GM19238 (cell line): ENCODE measurements around the gene RCAN3.
"Not testable (repeated sequence)": the region's sequence is repeated elsewhere in the genome, so short reads cannot be mapped to it uniquely, and the experiment has no call there.

Experiments
- DNase-seq: peaks from one replicate; pipeline ENCODE4 v3.0.0; 2011; ENCODE audit warnings: low spot score; ENCODE audit not compliant: insufficient read length

Gene RCAN3

GRCh38 chr1:24508911-24509310 lies 6.3 kb downstream of the RCAN3 start:
- no peak for DNase-seq

- DNase-seq, result no peak
Observed at GRCh38 chr1:24513706-24514105, 11.1 kb downstream of the RCAN3 start.

DNA sequence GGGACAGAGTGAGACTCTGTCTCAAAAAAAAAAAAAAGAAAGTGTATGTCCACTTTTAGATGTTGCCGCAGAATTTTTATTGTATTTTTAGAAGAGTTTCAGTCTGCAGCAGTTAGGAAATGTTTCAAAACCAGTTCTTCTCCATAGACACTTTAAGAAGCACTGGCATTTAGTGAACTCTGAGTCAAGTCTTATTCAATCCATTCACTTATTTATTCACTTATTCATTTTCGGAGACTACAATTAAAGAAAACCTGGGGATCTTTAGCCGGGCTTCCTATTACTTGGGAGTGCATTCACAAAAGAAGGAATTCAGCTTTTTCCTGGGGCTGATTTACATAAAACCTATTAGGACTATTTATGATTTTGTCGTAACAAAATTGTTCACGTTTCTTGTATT lies 12.3 kb downstream of the RCAN3 start:
- no peak for DNase-seq

DNA sequence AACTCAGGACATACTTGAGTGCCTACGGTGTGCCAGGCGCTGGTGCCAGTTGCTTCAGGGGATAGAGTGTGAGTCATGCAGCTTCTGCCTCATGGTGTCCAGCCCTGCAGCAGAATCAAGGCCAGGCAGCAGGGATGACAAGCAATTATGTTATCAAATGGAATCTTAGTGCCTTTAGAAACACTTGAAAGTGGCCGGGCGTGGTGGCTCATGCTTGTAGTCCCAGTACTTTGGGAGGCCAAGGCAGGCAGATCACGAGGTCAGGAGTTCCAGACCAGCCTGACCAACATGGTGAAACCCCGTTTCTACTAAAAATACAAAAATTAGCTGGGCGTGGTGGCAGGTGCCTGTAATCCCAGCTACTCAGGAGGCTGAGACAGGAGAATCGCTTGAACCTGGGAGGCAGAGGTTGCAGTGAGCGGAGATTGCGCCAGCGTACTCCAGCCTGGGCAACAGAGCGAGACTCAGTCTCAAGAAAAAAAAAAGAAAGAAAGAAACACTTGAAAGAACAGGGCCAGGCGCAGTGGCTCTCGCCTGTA lies 13.1 kb downstream of the RCAN3 start:
- not testable (repeated sequence) for DNase-seq

GRCh38 chr1:24516506-24516905 lies 13.9 kb downstream of the RCAN3 start:
- DNase-seq, result no peak

DNA sequence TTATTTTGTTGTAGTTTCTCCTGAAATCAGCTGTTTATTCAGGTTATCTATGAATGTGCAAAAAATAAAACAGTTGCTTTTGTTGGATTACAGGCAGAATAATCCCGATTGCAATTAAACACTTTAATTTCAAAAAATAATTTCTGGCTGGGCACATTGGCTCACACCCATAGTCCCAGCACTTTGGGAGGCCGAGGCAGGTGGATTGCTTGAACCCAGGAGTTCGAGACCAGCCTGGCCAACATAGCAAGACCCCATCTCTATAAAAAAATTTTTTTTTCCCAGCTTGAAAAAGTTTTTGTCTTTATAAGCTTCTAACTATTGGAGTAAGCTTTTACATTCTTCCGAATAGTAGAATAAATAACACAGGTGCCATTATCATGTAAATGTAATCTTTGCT lies 15.3 kb downstream of the RCAN3 start:
- DNase-seq, result no peak

- DNase-seq, result not testable (repeated sequence)
Observed at GRCh38 chr1:24520282-24520681, 17.6 kb downstream of the RCAN3 start.

DNA sequence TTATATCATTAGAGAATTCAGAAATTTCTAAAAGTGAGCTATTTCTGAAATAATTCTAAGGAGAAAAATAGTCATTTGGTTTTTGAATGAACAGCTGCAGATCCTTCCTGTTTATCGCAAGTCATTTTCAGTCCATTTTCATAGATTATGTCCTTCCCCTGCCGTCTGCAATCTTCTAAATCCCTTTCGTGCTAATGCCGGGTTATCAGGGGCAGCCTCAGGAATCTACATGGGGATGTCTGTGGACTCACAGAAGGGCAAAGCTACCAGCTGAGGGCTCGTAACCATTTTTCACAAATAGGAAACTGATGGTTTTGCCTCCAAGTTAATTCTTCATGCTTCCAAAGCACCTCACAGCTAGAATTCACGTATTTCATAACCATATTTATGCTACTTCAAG lies 23.0 kb downstream of the RCAN3 start:
- DNase-seq, result no peak

- DNase-seq, result no peak
Observed at GRCh38 chr1:24526045-24526444, 23.4 kb downstream of the RCAN3 start.

DNA sequence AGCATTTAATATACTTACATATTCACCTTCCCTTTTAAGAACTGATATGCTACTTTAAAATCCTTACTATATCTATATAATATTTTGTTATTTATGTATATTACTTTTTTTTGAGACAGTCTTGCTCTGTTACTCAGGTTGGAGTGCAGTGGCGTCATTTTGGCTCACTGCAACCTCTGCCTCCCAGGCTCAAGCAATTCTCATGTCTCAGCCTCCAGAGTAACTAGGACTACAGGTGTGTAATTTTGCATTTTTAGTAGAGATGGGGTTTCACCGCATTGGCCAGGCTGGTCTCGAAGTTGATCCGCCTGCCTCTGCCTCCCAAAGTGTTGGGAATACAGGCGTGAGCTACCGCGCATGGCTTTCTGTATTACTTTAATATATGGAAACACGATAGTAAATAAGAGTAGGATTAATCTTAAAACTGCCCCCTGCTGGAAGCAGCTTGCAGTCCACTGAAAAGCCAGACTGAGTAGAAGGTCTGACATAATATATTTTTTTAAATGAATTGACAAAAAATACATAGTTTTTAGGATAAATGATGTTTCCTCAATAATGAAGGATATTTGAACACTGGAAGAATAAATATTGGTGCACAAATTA lies 24.4 kb downstream of the RCAN3 start:
- no peak for DNase-seq

- DNase-seq, result no peak
Observed at GRCh38 chr1:24528744-24529143, 26.1 kb downstream of the RCAN3 start.

DNA sequence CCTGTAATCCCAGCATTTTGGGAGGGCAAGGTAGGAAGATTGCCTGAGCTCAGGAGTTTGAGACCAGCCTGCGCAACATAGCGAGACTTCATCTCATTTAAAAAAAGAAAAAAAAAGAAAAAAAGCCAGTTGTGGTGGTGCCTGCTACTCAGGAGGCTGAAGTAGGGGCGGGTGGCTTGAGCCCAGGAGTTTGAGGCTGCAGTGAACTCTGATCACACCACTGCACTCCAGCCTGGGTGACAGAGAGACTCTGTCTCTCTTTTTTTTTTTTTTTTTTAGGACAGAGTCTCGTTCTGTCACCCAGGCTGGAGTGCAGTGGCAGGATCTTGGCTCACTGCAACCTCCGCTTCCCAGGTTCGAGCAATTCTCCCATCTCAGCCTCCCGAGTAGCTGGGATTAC lies 26.7 kb downstream of the RCAN3 start:
- DNase-seq, result not testable (repeated sequence)

- no peak for DNase-seq
Observed at GRCh38 chr1:24535021-24535424, 32.4 kb downstream of the RCAN3 start.

GRCh38 chr1:24535778-24536177 lies 33.1 kb downstream of the RCAN3 start:
- DNase-seq, result no peak

DNA sequence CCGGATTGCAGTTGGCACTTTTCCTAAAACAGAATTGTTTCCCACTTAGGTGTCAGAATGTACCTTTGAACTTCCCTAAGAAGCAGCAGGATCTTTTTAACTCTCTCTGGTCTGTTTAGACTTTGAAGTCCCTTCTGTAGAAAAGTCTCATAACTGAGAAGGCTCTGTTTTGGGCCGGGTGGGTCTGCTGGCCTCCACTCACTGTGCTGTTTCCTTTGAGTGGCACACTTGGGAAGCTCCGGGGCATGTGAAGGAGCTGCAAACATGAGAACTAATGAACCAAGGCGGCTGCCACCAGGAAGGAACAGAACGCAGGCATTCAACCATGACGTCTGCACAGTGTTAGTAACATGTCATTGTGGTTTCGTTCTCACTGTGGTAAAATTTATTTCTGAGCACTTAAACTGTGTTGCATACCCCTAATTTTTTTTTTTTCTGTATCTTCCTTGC lies 33.8 kb downstream of the RCAN3 start:
- DNase-seq, result no peak

DNA sequence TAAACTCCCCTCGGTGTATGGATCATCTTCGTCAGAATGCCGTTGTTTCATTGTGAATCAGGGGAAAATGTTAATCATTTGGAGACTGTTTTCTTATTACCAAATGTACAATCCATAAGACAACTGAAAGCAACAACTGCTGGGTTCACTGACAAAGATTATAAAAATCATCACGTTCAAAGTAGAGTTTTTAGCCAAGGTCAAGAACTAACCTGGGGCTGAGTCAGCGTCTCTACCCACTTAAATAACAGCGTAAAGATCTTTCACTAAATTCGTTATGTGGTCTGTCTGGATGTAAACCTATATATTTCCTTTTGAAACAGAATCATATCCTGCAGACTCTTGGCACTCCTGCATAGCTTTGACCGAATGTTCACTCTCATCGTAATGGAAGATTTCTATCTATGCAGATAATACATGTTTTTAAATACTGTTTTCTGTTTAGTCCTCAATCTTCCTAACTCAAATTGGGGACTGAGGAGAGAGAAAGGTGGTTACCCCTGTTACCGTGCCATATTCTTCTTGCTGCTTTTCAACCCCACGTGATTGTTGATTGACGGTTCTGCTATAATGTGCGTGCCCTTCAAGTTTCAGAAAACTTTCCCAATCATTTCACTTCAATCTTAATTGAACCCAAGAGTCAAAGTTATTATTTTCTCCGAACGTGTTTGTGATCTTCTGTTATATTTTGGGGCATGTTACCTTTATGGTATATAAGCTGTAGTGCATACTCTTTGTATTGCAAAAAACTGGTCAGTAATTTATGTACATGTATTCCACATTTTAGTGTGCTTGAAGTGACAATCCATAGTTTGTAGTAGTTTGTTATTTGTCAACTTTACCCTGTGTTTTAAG lies 37.6 kb downstream of the RCAN3 start:
- DNase-seq, result no peak

DNA sequence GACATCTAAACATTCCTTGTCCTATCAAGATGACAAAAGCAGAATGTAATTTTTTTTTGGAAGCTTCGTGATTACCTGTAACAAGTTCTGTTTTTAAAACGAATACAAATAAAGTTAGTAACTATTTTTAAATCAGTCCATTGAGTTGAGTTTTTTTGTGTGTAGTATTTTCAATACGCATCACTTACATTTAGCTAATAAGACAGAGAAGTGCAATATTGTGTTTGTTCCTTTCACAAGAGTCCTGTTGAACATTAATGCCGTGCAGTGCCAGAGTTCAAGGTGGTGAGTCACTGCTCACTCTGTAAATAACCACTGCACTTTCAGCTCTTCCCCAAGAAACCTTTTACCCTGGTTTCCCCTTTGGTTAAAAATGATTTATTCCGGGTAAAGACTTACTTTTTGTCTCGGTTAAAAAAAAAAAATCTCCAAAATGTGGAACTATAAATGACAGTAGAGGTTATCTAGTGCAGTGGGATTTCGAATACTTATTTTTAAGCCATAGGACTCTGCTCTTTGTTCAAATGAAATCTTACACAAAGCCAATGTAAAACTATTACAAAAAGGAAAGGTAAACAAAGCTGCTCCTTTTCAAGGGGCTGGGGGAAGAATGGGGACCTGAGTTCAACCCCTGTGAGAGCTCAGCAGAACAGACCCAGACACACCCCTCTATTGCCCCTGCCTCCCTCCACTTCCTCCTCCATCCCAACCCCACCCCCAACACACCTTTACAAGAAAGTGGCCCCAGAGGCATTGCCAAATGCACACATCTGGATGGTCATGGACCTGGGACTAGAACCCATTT lies 38.5 kb downstream of the RCAN3 start:
- no peak for DNase-seq

DNA sequence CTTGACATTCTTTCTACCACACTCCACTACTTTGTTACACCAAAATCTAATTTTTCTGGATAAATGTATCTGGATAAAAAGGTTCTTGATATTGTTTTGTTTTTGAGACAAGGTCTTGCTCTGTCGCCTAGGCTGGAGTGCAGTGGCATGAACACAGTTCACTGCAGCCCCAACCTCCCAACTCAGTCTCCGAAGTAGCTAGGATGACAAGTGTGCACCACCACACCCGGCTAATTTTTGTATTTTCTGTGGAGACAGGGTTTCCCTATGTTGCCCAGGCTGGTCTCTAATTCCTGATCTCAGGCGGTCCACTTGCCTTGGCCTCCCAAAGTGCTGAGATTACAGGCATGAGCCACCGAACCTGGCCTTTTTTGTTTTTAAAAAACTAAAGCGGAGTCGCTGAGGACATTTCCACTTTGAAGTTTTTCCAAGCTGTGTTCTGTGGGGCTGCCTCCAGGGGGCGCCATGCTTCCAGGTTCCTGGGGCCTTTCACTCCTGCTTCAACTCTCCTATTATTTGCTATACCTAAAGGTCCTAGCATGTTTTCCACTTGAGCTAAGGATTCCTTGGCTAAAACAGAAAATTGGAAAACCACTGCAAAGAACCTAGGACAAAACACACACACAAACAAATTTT lies 39.2 kb downstream of the RCAN3 start:
- DNase-seq, result no peak

DNA sequence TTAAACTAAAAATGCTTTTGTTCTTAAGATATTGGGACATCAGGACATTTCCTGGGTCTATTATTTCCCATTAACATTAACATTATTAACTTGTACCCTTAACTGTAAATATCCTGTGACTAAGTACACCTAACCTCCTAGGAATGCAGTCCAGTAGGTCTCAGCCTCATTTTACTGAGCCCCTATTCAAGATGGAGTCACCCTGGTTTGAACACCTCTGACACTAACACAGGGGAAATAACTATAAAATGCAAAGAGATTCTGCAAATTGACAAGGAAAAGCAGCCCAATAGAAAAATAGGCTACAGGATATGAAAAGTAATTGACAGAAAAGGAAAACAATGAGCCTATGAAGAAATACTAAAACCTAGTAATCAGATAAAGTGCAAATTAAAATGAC lies 41.6 kb downstream of the RCAN3 start:
- DNase-seq, result no peak

DNA sequence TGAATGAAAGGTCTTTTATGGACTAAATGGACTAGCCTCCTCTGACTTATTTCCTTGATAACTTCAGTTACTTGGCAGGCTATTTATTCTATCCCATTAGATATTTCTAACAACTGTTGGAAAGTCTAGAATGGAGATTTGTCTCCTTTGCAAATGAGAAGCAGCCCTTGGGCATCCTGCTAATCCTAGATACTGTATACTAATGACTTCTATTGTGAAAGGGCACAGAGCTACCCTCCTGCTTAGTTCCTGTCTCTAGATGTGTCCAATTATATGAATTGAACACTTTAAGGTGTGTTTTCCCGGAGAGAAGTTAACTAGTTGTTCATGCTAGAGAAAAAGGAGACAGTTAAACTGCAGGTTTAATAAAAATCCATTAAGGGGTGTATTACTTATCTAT lies 43.0 kb downstream of the RCAN3 start:
- DNase-seq, result no peak

DNA sequence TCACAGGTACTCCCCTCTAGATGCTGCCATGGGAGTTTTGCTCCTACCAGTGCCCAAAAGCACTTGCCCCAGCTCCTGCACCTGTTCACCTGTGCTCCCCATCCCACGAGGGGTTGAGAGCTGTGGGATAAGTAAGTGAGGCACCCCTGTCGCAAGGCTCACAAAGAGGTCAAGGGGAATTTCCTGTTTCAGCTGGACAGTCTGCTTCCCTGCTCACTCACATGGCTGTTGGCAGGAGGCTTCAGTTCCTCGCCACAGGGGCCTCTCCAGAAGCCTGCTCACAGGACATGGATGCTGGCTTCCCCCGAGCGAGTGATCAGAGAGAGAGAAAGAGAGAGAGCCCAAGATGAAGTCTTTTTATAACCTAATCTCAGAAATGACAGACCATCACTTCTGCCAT lies 44.6 kb downstream of the RCAN3 start:
- no peak for DNase-seq
